ENCODE results near the gene CCDC91.

Gene CCDC91

DNA sequence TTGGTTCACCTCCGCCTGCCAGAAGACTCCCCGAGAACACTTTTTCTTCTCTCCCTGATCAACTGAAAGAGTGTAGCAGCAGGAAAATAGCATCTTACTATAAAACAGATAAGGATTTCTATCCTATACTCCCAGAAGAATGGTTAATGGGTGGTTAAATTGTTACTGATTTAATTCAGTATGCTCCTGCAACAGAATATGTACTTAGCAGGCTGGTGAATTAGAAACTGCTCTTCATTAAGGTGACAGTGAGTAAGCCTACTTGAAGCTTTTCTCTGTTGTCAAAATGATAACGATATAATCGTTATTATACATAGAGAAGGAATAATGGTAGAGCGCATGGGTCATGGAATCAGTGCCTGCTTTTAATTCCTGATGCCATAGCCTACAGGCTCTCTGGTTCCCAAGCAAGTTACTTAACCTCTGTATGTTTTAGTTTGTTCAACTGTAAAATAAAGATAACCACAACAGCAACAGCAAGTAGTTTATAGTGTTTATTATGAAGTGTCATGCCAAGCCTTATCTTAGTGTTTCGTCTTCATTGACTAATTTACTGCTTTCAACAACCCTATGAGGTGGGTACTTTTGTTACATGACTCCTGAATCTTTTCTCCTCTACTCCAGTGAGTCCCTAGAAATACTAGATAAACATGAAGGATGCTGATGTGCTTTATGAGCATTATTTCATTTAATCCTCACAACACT, 392.6 kb downstream of the CCDC91 start:
- no peak for DNase-seq (ENCODE audit: low read depth in 2 of 2)

DNA sequence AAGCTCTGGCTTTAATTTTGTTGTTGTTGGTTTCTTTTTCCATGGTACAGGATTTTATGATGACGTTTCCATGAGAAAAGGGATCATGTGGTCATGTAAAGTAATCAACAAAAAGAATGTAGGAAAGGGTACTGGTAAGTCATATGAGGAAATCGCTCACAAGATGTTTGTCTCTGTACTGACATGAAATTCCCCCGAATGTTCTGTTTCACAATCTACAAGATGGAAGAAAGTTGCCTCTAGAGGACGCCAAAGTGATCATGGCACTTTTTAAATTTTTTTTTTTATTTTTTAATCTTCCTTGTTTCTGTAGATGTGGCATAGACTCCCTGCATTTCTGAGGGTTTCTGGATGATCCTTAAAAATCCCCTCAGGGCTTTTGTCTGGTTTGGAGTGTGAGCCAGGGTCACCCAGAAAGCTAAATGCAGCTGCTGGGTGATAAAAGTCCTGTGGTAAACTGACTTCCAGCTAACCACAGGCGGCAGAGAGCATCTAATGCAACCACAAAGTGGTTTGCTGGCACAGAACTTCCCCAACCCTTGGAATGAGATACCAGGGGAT, 393.5 kb downstream of the CCDC91 start:
- no peak for DNase-seq (ENCODE audit: low read depth in 2 of 2)

DNA sequence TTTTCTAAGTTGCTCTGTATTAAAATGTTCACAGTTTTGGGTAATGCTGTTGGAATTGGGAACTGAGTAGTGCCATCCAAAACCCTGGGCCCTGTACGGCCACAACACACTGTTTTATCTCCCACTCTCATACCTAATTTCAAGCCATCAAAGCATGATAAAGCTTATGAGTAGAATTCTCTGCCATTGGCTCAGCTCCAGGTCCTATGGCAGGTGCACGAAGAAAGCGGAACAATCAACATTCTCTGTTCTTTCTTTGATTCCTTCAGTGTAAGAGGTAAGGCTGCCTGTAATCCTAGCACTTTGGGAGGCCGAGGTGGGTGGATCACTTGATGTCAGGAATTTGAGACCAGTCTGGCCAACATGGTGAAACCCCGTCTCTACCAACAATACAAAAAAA, 394.9 kb downstream of the CCDC91 start:
- no peak for DNase-seq (ENCODE audit: low read depth in 2 of 2)

GRCh38 chr12:28586481-28586880, 396.2 kb downstream of the CCDC91 start:
- DNase-seq (ENCODE audit: low read depth in 2 of 2) = no peak

GRCh38 chr12:28591831-28592230, 401.6 kb downstream of the CCDC91 start:
- DNase-seq (ENCODE audit: low read depth in 2 of 2) = no peak

Data from stimulated activated CD4-positive, alpha-beta T cell treated with anti-CD3 and anti-CD28 coated beads, Interleukin-15, amount 100 ng/mL, for 48 hours (primary cell).